GM18858 (cell line): ENCODE measurements around the gene CLASP2.
"Not testable (repeated sequence)": the region's sequence is repeated elsewhere in the genome, so short reads cannot be mapped to it uniquely, and the experiment has no call there.

Source experiments
- ATAC-seq: cut with Tn5 transposase; IDR thresholded peaks from one replicate; pipeline ENCODE4 v1.9.1; 2021; ENCODE audit not compliant: unreplicated experiment

Gene CLASP2

GRCh38 chr3:33717866-33718594, at the start of gene CLASP2:
Gene CLASP2, minus strand, starts transcription at chr3:33718254. Its CDS starts 252 bp downstream, at chr3:33718002.
- peak; percentile 90 for ATAC-seq

GRCh38 chr3:33758864-33759263, 40.8 kb upstream of the CLASP2 start:
- ATAC-seq, result no peak

GRCh38 chr3:33758281-33758680, 40.2 kb upstream of the CLASP2 start:
- no peak for ATAC-seq

- not testable (repeated sequence) for ATAC-seq
These were observed 36.3 kb upstream of the CLASP2 start for GRCh38 chr3:33754391-33754790.

- ATAC-seq, result no peak
These were observed 33.3 kb upstream of the CLASP2 start for GRCh38 chr3:33751336-33751735.

GRCh38 chr3:33750211-33750548, 32.1 kb upstream of the CLASP2 start:
- ATAC-seq, result no peak

GRCh38 chr3:33749546-33750210, 31.6 kb upstream of the CLASP2 start:
- no peak for ATAC-seq

GRCh38 chr3:33746416-33747116, 28.5 kb upstream of the CLASP2 start:
- peak; percentile 46 for ATAC-seq

- ATAC-seq, result no peak
These were observed 19.1 kb upstream of the CLASP2 start for GRCh38 chr3:33737146-33737545.

- no peak for ATAC-seq
These were observed 14.3 kb upstream of the CLASP2 start for GRCh38 chr3:33732394-33732793.

GRCh38 chr3:33729993-33730392, 11.9 kb upstream of the CLASP2 start:
- peak; percentile 49 for ATAC-seq

- no peak for ATAC-seq
These were observed 6.2 kb upstream of the CLASP2 start for GRCh38 chr3:33724256-33724655.

GRCh38 chr3:33722626-33723370, 4.7 kb upstream of the CLASP2 start:
- no peak for ATAC-seq

GRCh38 chr3:33722191-33722590, 4.1 kb upstream of the CLASP2 start:
- no peak for ATAC-seq

GRCh38 chr3:33718595-33718907, 497 bp upstream of the CLASP2 start:
- ATAC-seq, result no peak

GRCh38 chr3:33717616-33717865, 513 bp downstream of the CLASP2 start:
- ATAC-seq, result peak; percentile 39

- ATAC-seq, result no peak
These were observed 1.8 kb downstream of the CLASP2 start for GRCh38 chr3:33716227-33716626.

- ATAC-seq, result no peak
These were observed 7.0 kb downstream of the CLASP2 start for GRCh38 chr3:33711100-33711499.

- ATAC-seq, result no peak
These were observed 12.0 kb downstream of the CLASP2 start for GRCh38 chr3:33706056-33706455.

GRCh38 chr3:33704891-33705290, 13.2 kb downstream of the CLASP2 start:
- no peak for ATAC-seq

- no peak for ATAC-seq
These were observed 18.8 kb downstream of the CLASP2 start for GRCh38 chr3:33699275-33699674.

GRCh38 chr3:33694944-33695343, 23.1 kb downstream of the CLASP2 start:
- no peak for ATAC-seq
